Measurements from ENCODE around the gene SMYD3.

SMYD3 gene

DNA sequence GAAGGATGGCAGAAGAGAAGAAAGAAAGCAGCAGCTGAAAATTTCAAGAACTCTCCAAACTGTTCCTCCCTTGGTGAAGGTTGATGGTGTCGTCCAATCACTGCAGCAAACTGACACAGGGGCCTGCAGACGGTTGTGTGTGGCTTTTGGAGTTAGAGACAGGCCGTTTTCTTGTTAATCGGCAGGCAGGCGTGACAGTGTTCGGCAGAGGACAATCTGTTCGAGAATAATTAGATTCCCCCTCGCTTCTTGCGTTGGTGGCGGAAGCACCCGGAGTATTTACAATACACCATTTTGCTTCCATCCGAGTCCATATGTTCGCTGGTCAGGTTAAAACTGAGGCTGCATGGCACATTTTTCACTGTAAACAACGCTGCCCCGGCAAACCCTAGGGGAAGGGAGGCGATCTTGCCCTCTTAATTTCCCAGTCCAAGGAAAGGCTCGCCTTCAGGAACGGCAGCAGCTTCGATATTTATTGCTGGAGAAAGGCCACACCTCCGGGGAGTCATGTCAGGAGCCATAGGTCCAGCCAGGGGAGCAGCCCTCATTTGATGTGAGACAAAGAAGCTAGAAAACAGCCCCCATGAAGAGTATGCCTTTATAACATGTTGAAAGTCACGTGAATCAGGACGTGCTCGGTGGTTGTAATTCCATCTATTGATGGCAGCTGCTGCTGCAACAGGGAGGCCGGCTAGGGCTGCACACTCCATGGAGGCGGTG is 360.1 kb downstream of the SMYD3 start:
- DNase-seq (ENCODE audit: low read depth), result no peak

DNA sequence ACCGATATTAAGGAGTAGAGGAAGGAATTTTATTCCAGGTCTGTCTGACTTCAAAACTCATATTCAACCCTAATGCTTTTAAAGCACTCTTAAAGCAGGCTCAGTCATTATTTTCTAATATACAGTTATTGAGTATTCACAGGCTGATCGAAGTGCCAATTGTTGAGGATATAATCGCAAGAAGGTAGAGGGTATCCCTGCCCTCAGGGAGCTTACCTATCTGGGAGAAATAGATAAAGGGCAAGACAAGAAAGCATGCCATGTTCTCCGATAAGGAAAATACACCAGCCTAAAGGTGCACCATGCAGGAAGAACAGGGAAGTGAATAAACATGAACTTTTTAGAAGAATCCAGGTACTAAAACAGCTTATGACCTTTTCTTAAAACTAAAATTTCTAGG is 361.2 kb downstream of the SMYD3 start:
- DNase-seq (ENCODE audit: low read depth), result no peak

DNA sequence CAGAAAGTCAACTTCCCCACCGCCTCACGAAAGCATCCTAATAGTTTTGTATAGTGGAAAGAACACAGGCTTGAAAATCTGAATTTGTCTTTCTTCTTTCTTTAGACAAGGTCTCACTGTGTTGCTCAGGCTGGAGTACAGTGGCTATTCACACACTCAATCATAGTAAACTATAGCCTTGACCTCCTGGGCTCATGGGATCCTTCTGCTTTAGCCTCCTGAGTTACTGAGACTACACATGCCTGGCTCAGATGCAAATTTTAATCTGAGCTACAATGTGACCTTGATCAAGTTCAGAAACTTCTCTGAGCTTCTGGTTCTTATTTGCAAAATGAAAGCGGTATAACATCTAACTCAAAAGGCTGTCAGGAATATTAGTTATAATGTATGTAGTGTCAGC is 362.1 kb downstream of the SMYD3 start:
- DNase-seq (ENCODE audit: low read depth), result no peak

DNA sequence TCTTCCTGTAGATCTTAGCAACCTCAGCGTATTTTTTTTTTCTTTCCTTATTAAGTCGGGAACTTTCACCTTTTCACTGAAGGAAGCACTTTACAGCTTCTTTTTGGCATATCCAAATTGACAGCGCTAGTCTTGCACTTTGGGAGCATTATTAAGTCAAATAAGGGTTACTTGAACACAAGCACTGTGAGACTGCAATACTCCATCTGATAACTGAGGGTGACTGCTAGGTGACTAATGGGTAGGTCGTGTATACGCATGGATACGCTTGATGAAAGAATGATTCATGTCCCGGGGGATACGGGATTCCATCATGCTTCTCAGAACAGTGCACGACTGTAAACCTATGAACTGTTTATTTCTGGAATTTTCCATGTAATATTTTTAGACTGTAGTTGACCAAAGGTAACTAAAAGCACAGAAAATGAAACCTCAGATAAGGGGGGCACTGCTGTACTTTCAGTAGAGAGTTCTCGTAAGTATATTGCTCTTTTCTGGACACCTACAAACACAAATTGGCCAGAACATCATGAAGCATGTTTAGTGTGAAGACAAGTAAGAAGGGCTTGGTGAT is 364.7 kb downstream of the SMYD3 start:
- DNase-seq (ENCODE audit: low read depth), result peak; percentile 61

GRCh38 chr1:246141306-246141705 is 365.8 kb downstream of the SMYD3 start:
- no peak for DNase-seq (ENCODE audit: low read depth)

GRCh38 chr1:246139745-246140182 is 367.3 kb downstream of the SMYD3 start:
- peak; percentile 71 for DNase-seq (ENCODE audit: low read depth)

DNA sequence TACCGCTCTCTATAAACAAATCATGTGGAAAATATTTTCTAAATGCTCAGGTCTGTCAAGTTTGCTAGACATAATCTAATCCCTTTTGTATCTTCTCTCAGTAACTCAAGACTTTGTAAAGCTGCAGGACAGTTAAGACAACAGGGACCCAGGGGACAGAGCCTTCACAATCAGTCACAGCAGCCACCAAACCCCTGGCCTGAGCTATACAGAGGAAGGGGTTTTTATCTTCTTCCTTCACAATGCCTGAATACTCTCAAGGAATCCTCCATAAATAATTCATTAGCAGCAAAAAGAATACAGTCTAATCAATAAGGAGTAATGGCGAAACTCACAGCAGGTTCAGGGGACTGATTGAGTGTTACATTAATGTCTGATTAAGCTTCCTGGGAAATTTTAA is 368.3 kb downstream of the SMYD3 start:
- no peak for DNase-seq (ENCODE audit: low read depth)

GRCh38 chr1:246136477-246136876 is 370.6 kb downstream of the SMYD3 start:
- no peak for DNase-seq (ENCODE audit: low read depth)

DNA sequence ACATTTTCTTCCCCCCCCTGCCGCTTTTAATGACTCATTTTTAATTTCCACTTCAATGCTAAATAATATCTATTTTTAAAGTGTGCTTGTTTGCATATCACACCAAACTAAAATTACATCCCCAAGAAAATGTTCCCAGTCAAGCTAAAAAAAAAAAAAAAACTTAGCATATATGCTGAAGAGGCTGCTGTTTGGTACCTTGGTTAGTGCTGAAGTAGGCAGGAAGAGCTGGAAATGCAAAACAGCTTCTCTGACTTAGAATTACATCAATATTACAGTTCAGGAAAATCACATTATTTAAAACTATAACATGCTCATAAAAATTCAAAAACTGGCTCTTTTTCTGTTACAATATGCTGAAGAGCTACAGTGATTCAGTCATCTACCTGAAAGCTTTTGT is 372.3 kb downstream of the SMYD3 start:
- DNase-seq (ENCODE audit: low read depth), result no peak

DNA sequence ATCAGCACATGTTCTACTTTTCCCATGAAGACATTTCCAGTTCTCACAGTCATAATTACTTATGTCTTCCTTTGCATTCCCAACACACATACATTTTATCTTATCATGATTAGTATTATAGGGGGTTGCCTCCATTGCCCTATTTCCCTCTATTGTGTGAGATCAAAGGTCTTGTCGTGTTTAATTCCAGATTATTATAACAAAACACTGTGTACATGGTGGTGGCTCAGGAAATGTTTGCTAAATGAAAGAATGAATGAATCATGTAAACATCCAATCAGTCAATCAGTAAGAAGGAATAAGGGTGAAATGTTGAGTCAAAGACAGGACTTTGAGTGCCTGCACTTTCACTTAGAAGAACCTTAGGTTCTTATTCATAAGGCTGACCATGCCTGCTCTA is 376.0 kb downstream of the SMYD3 start:
- DNase-seq (ENCODE audit: low read depth), result no peak

DNA sequence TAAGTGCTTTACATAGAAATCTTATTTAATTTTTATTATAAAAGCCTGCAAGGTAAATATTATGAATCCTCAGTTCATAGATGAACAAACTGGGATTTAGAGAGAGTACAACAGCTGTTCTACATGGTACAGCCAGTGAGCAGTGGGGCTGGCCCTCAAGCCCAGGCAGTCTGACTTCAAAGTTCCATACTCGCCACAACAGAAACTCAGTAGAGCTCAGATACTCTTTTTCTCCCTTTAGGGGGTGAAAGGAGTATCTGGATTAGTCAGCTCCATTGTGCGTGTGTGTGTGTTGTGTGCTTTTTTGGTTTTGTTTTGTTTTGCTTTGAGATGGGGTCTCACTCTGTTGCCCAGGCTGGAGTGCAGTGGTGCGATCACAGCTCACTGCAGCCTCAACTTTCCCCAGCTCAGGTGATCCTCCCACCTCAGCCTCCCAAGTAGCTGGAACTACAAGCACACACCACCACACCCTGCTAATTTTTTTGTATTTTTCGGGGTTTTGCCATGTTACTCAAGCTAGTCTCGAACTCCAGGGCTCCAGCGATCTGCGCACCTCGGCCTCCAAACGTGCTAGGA is 378.5 kb downstream of the SMYD3 start:
- DNase-seq (ENCODE audit: low read depth), result no peak

GRCh38 chr1:246126580-246126979 is 380.5 kb downstream of the SMYD3 start:
- no peak for DNase-seq (ENCODE audit: low read depth)

- no peak for DNase-seq (ENCODE audit: low read depth)
Measured at GRCh38 chr1:246122071-246122470, 385.0 kb downstream of the SMYD3 start.

GRCh38 chr1:246121533-246121932 is 385.5 kb downstream of the SMYD3 start:
- DNase-seq (ENCODE audit: low read depth), result no peak

GRCh38 chr1:246117066-246117791 is 389.9 kb downstream of the SMYD3 start:
- no peak for DNase-seq (ENCODE audit: low read depth)

- no peak for DNase-seq (ENCODE audit: low read depth)
Measured at GRCh38 chr1:246114369-246114768, 392.7 kb downstream of the SMYD3 start.

DNA sequence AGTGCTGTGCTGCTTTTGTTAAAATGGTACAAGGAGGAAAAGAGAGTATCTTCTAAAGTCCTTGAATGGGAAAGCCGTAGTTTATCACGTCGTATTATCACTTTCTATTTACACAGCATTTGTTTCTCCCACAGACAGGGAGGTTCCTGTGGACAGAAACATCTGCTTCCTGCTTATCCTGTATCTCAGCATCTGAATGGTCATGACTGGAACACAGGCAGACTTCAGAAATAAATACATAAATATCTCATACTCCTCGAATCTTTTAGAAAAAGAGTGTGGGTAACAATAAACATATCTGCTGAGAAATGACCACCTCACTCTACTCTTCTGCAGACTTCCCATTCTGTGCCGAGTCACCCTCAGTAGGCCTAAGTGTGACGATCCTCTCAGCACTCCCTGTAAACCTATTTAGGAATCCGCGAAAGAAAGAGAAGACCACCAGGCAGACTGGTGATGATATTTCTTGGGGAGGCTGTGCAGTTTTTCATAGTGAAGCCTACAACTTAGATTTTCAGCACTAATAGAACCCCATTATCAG is 393.5 kb downstream of the SMYD3 start:
- DNase-seq (ENCODE audit: low read depth), result no peak

DNA sequence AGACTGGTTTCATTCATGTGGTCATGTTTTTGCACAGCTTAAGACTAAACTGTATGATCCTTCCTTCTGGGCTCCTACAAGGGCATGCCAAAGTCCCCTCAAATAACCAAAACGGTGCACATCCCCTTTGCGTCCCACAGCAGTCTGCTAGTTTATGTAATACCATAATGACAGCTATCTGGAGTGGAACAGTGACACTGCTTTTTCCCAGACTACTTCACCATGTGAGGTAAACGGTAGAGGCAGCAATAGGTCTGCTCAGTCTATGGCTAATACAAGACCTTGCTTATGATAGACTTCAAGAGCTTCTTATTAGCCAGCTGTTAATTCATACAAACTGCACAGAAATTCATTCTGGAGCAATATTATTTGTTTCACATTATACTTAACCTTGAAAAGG is 395.5 kb downstream of the SMYD3 start:
- no peak for DNase-seq (ENCODE audit: low read depth)

- DNase-seq (ENCODE audit: low read depth), result no peak
Measured at GRCh38 chr1:246110343-246111219, 396.5 kb downstream of the SMYD3 start.

DNA sequence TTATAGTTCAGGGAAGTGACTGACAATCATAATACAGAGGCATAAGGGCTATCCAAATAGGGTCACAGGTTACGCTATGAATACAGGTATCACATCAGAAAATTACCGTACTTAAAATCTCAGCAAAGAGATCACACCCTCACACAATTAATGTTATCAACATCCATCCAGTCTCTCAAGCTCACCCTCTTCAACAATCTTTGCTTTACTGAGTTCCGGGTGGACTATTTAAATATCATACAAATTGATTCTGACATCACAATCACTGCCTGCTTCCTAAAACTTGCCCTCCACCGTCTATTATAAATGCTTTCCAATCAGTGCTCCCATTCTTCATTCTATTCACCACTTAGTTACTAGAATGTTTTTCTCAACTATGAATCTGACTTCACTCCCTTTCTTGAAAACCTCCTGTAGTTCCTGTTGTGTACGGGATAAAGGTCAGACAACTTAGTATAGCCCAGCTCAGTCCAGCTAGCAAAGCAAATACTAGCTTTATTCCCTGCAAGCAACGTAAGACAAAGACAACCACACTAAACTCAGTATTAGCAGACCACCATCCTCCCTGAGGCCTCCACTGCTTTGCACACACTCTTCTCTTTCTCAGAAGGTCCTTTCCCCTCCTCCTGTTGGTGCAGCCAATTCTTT is 398.7 kb downstream of the SMYD3 start:
- no peak for DNase-seq (ENCODE audit: low read depth)

Data from GM04503 (cell line).